Neural cell (in vitro differentiated cells): Measurements from ENCODE around the gene DDX39B.

Source experiments
- EP300 ChIP-seq: fragments of 450-650 bp; conservative IDR thresholded peaks from 2 replicates; pipeline ENCODE4 v1.6.1; 2014; ENCODE audit warnings: antibody characterized with exemption, mild to moderate bottlenecking, moderate library complexity; ENCODE audit not compliant: poor library complexity, severe bottlenecking
- EZH2 ChIP-seq: fragments of 200-600, 300-800 bp; shearing (Covaris generic), sonication (generic); IDR thresholded peaks from 2 replicates; pipeline ENCODE4 v1.6.1; 2014; ENCODE audit warnings: antibody characterized with exemption, low read length, borderline replicate concordance, mild to moderate bottlenecking; ENCODE audit not compliant: insufficient read depth, poor library complexity, severe bottlenecking
- POLR2AphosphoS5 ChIP-seq: IDR thresholded peaks from 2 replicates; pipeline ENCODE4 v1.6.1; 2012
- TF ChIP-seq, protein P1 (sequence below): fragments of 450-650 bp; IDR thresholded peaks from 2 replicates; pipeline ENCODE4 v1.5.1; 2014; ENCODE audit warnings: antibody characterized with exemption, mild to moderate bottlenecking, moderate library complexity; ENCODE audit not compliant: poor library complexity, severe bottlenecking

DNA sequence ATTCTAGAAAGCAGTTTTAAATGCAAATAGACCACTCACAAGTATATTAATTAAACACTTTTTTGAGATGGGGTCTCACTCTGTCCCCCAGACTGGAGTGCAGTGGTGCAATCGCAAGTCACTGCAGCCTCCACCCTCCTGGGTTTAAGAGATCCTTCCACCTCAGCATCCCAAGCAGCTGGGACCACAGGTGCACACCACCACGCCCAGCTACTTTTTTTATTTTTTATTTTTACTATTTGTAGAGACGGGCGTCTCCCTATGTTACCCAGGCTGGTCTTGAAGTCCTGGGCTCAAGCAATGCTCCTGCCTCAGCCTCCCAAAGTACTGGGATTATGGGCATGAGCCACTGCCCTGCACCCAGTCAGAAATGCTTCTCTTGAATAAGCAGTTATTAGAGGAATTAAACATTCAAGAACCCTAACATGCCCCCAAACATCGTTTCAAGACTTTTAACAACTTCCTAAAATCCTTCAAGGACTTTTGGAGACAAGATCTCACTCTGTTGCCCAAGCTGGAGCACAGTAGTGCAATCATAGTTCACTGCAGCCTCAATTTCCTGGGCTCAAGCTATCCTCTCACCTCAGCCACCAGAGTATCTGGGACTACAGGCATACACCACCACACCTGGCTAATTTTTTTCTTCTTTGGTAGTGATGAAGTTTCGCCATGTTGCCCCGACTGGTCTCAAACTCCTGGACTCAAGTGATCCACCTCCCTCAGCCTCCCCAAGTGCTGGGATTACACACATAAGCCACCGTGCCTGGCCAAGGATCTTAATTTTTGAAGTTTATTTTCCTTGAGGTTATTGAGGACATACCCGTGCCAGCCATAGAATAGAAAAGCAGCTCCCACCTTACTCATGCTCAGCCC lies 9.8 kb downstream of the DDX39B start:
- TF ChIP-seq, protein P1, sequence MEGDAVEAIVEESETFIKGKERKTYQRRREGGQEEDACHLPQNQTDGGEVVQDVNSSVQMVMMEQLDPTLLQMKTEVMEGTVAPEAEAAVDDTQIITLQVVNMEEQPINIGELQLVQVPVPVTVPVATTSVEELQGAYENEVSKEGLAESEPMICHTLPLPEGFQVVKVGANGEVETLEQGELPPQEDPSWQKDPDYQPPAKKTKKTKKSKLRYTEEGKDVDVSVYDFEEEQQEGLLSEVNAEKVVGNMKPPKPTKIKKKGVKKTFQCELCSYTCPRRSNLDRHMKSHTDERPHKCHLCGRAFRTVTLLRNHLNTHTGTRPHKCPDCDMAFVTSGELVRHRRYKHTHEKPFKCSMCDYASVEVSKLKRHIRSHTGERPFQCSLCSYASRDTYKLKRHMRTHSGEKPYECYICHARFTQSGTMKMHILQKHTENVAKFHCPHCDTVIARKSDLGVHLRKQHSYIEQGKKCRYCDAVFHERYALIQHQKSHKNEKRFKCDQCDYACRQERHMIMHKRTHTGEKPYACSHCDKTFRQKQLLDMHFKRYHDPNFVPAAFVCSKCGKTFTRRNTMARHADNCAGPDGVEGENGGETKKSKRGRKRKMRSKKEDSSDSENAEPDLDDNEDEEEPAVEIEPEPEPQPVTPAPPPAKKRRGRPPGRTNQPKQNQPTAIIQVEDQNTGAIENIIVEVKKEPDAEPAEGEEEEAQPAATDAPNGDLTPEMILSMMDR: no peak
- no peak for TF ChIP-seq EZH2
- no peak for TF ChIP-seq EP300
- TF ChIP-seq POLR2AphosphoS5: no peak
